C4-2B (cell line): ENCODE measurements around the gene AP1AR.

Experiments
- CTCF ChIP-seq: fragments of 450-650 bp; conservative IDR thresholded peaks from 2 replicates; pipeline ENCODE4 v1.5.1; 2017; ENCODE audit warnings: mild to moderate bottlenecking
- ZFX ChIP-seq: fragments of 450-650 bp; IDR thresholded peaks from 2 replicates; pipeline ENCODE4 v1.6.1; 2017

DNA sequence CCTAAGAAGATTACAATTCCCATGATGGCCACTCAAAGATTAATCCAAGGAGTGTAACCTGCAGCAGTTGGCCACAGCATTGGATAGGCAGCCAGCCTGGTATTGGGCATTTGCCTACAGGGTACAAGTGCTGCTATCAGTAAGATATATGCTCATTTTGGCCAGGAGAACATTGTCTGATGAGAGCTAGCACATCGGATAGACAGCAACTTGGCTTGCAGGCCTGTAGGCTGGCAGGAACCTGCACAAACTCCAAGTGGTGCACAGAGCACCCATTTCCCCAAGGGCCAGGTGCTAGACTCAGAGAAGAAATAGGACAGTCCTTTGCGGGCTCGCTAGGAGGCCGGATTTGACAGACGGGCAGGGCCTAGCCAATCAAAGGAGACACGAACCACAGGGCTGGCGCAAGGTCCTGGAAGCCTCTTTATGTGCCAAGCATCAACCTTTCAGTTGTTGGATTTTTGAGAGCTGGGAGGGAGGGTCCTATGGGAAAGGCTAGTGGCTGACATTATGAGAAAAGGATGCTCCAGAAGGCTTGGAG, 11.7 kb upstream of the AP1AR start:
- no peak for TF ChIP-seq CTCF
- TF ChIP-seq ZFX: no peak
